Measurements from ENCODE around the gene TMEM54.
"Not testable (repeated sequence)": the region's sequence is repeated elsewhere in the genome, so short reads cannot be mapped to it uniquely, and the experiment has no call there.

The TMEM54 gene

DNA sequence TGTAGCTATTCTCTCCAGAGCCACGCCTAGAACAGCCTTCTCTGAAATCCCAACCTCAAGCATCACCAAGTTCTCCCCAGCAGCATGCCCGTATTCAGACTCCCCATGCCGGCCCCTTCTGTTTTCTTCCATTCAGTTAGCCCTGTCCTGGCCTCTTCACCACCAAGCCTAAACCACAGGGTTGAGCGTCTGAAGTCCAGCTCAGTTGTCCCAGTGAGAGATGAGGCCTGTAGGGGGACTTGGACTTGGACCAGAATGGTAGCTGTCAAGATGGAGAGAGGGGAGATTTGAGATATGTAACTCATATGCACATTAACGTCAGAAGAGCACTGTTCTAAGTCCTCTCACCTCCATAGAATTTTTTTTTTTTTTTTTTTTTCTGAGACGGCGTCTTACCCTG, 5.5 kb upstream of the TMEM54 start:
- TF ChIP-seq, protein P1, sequence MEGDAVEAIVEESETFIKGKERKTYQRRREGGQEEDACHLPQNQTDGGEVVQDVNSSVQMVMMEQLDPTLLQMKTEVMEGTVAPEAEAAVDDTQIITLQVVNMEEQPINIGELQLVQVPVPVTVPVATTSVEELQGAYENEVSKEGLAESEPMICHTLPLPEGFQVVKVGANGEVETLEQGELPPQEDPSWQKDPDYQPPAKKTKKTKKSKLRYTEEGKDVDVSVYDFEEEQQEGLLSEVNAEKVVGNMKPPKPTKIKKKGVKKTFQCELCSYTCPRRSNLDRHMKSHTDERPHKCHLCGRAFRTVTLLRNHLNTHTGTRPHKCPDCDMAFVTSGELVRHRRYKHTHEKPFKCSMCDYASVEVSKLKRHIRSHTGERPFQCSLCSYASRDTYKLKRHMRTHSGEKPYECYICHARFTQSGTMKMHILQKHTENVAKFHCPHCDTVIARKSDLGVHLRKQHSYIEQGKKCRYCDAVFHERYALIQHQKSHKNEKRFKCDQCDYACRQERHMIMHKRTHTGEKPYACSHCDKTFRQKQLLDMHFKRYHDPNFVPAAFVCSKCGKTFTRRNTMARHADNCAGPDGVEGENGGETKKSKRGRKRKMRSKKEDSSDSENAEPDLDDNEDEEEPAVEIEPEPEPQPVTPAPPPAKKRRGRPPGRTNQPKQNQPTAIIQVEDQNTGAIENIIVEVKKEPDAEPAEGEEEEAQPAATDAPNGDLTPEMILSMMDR (conservative IDR thresholded peaks at IDR 0.05; ENCODE audit: low read depth, low read length) = no peak
- no peak for DNase-seq (ENCODE audit: low read depth)
- H3K4me3 ChIP-seq (ENCODE audit: low read depth, low read length) = no peak overlapping the region

DNA sequence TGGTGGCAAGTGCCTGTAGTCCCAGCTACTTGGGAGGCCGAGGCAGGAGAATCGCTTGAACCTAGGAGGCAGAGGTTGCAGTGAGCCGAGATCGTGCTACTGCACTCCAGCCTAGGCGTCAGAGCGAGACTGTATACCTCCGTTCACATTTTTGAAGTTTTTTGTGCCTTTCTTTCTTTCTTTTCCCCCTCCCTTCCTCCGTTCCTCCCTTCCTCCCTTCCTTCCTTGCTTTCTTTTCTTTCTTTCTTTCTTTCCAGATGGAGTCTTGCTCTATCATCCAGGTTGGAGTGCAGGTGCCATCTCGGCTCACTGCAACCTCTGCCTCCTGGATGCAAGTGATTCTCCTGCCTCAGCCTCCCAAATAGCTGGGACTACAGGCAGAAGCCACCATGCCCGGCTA, 4.4 kb upstream of the TMEM54 start:
- H3K4me3 ChIP-seq (ENCODE audit: low read depth, low read length); DNase-seq (ENCODE audit: low read depth): not testable (repeated sequence)

DNA sequence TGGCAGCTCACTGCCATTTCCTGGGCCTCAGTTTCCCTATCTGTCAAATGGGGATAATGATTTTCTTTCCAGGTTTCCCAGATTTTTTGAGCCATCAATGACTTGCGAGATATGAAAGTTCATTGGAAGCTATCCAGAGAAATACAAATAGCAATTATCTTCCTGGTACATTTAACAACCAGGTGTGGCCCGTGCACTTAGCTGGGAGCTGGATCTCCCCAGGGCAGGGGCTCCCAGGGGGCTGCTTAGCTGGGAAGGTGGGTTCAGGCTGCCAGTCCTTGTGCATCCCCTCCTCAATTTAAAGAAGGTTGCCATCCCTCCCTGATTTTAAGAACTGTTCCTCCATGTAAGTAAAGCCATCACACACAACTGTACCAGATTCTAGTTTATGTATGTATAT, 3.6 kb upstream of the TMEM54 start:
- no peak overlapping the region for H3K4me3 ChIP-seq (ENCODE audit: low read depth, low read length)
- no peak for DNase-seq (ENCODE audit: low read depth)
- TF ChIP-seq, protein P1 (conservative IDR thresholded peaks at IDR 0.05; ENCODE audit: low read depth, low read length) = no peak

DNA sequence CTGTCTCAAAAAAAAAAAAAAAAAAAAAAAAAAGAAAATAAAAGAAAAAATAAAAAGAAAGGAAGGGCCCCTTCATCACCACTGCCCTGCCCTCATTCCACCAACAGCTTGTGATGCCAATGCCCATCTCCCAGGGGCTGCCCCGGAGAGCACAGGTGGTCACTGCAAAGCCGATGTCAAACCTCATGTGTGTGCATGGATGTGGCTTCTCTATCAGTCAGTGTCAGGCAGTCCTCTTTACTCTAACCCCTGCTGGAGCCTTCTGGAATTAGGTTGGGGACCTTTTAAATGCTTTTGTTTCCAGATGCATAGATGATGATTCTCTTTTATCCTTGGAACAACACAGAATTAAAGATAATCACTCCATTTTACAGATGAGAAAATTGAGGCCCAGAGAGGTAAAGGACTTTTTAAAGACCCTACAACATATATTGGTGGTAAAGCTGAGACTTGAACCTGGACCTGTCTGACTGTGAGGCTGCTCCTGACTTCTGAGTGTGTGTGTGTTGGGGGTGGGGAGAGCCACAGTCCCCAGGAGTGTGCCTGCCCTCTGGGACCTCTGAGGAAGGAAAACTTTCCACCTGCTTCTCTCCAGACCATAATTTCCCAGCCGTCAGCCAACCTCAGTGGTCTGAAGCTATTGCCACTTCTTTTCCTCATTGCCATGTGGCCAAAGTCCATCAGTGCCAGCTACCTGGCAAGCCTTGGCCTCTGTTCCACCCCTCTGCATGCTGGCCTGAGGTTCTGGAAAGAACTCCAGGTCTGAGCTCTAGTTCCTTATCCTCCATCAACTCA, 3.0 kb upstream of the TMEM54 start:
- no peak for DNase-seq (ENCODE audit: low read depth)
- TF ChIP-seq, protein P1 (conservative IDR thresholded peaks at IDR 0.05; ENCODE audit: low read depth, low read length) = no peak
- no peak overlapping the region for H3K4me3 ChIP-seq (ENCODE audit: low read depth, low read length)

DNA sequence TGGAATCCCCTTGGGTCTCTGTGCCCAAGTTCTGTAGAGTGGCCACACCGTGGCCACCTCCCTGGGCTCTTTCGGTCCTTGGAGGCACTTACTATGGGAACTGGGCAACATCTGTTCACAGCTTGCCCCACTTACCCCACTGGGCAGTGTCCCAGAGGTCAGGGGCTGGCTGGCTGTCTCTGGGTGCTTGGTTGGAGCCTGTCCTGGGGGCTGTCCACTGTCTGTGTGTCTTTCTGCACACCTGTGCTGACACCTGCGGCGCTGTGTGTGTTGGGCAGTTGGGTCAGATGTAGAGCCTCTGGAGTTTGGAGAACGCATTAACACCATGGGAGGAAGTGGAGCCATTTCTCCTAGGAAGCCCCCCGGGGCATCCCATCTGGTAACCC, 1.3 kb upstream of the TMEM54 start:
- no peak overlapping the region for H3K4me3 ChIP-seq (ENCODE audit: low read depth, low read length)
- TF ChIP-seq, protein P1 (conservative IDR thresholded peaks at IDR 0.05; ENCODE audit: low read depth, low read length) = no peak
- DNase-seq (ENCODE audit: low read depth) = no peak

DNA sequence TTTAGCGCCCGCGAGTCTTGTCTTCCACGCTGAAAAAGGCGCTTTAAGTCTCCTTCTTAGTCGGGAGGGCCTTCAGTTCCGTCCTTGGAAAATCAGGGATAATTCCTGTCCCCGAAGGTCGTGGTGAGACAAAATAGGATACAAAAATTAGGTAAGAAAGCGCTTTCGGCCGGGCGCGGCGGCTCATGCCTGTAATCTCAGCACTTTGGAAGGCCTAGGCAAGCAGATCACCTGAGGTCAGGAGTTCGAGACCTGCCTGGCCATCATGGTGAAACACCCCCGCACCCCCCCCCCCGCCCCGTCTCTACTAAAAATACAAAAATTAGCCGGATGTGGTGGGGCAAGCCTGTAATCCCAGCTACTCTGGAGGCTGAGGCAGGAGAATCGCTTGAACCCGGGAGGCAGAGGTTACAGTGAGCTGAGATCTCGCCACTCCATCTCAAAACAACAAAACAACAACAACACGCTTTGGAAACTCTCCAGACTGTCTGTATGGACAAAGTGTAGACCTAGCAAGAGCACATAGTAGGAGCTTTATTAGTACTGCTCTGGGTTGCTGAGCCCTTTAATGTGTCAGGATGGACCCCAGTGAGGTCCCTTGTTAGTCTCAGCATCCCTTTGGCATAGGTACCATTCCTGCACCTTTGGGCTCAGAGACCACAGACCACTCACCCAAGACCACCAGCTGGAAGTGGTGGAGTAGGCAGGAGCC, 790 bp upstream of the TMEM54 start:
- TF ChIP-seq, protein P1 (conservative IDR thresholded peaks at IDR 0.05; ENCODE audit: low read depth, low read length) = no peak
- no peak for DNase-seq (ENCODE audit: low read depth)
- H3K4me3 ChIP-seq (ENCODE audit: low read depth, low read length) = peak overlapping the region; percentile 61

DNA sequence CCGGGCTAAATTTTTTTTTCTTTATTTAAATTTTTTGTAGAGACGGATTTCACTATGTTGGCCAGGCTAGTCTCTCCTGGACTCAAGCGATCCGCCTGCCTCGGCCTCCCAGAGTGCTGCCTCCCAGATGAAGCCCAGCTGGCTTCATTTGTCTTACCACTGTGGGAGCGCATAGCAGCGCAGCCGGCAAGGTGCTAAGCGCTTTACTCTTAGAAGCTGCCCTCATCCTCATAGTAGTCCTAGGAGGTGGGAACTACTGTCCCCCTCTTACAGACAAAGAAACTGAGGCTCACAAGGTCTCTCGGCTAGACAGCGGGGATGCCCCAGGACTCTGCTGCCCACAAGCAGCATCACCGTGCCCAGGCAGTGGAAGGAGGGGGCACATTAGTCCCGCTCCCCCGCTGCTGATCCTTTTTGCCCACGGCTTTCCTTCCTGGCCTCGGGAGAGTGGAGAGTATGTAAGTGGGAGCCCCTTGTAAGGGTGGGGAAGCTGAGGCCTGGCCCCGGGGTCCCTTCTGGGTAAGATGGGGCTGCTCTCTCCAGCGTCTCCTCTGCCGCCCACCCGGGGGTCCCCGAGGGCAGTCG, 726 bp downstream of the TMEM54 start:
- no peak for DNase-seq (ENCODE audit: low read depth)
- TF ChIP-seq, protein P1 (conservative IDR thresholded peaks at IDR 0.05; ENCODE audit: low read depth, low read length) = no peak
- peak overlapping the region; percentile 61 for H3K4me3 ChIP-seq (ENCODE audit: low read depth, low read length)

Measured in choroid plexus epithelial cell (primary cell).